ENCODE measurements around the gene MRLN.

- no peak for TF ChIP-seq POLR2A (IDR thresholded peaks at IDR 0.05)
- TF ChIP-seq, protein P1, sequence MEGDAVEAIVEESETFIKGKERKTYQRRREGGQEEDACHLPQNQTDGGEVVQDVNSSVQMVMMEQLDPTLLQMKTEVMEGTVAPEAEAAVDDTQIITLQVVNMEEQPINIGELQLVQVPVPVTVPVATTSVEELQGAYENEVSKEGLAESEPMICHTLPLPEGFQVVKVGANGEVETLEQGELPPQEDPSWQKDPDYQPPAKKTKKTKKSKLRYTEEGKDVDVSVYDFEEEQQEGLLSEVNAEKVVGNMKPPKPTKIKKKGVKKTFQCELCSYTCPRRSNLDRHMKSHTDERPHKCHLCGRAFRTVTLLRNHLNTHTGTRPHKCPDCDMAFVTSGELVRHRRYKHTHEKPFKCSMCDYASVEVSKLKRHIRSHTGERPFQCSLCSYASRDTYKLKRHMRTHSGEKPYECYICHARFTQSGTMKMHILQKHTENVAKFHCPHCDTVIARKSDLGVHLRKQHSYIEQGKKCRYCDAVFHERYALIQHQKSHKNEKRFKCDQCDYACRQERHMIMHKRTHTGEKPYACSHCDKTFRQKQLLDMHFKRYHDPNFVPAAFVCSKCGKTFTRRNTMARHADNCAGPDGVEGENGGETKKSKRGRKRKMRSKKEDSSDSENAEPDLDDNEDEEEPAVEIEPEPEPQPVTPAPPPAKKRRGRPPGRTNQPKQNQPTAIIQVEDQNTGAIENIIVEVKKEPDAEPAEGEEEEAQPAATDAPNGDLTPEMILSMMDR (IDR thresholded peaks at IDR 0.05) = no peak
Observed at GRCh38 chr10:59750155-59750945, 2.9 kb downstream of the MRLN start.

All from esophagus squamous epithelium (tissue), 4 donors.